ENCODE data around the gene FBXL19. TPM values are rescaled to one million over a fixed set of nuclear protein-coding genes. Genes with fewer than 3 reads are reported as not detected.

The FBXL19 gene
- total and polyA plus RNA-seq, 9 of the 15 experiments (the other 6 are each of a cell fraction or from before 2014, with no cell fraction given): 0.13 to 48.0 (median 13.5) TPM; not detected in 1

GRCh38 chr16:30921748-30922419 is 1.5 kb upstream of the FBXL19 start (continued):
- TF ChIP-seq ZBTB9 (CRISPR knock-in tag; IDR thresholded peaks at IDR 0.05) (no peak), E2F1 (CRISPR knock-in tag; IDR thresholded peaks at IDR 0.05) (no peak), NFRKB (IDR thresholded peaks at IDR 0.05; ENCODE audit: low read depth) (no peak), TAL1 (IDR thresholded peaks at IDR 0.05) (no peak), ZNF561 (CRISPR knock-in tag; conservative IDR thresholded peaks at IDR 0.05) (no peak), CCNT2 (IDR thresholded peaks at IDR 0.05; ENCODE audit: borderline replicate concordance, extremely low read depth, insufficient read length, low read depth, low read length) (no peak), ZNF24 (IDR thresholded peaks at IDR 0.05) (0 out of 2 replicates have a peak, but pooled peaks have one; percentile 20), ZNF780A (CRISPR knock-in tag; IDR thresholded peaks at IDR 0.05) (no peak), MTA3 (IDR thresholded peaks at IDR 0.05; ENCODE audit: borderline replicate concordance) (peak; percentile 47; the same call in 1 of the 2 replicates), ZNF764 (CRISPR knock-in tag; IDR thresholded peaks at IDR 0.05; ENCODE audit: low read depth) (no peak), TFAP4 (CRISPR knock-in tag; IDR thresholded peaks at IDR 0.05; ENCODE audit: borderline replicate concordance) (no peak; the same call in 1 of the 2 replicates), KAT7 (CRISPR knock-in tag; IDR thresholded peaks at IDR 0.05; ENCODE audit: borderline replicate concordance) (0 out of 2 replicates have a peak, but pooled peaks have one; percentile 63), ZSCAN29 (IDR thresholded peaks at IDR 0.05) (no peak), RBBP5 (IDR thresholded peaks at IDR 0.05; ENCODE audit: borderline replicate concordance, insufficient read depth, low read length, poor library complexity, severe bottlenecking) (peak; percentile 39), TSHZ1 (CRISPR knock-in tag; IDR thresholded peaks at IDR 0.05) (no peak), ATF1 (CRISPR knock-in tag; IDR thresholded peaks at IDR 0.05) (no peak), ATF1 (tag; IDR thresholded peaks at IDR 0.05) (no peak), CREBBP (IDR thresholded peaks at IDR 0.05; ENCODE audit: low read depth, low read length) (no peak), PPARD (CRISPR knock-in tag; IDR thresholded peaks at IDR 0.05) (no peak), PRPF4 (IDR thresholded peaks at IDR 0.05; ENCODE audit: insufficient read depth, low read depth, low read length, poor library complexity, severe bottlenecking) (no peak)

Measured in K562 (cell line).